ENCODE results near the gene MTMR2.
A peak's percentile ranks its signal among the peaks of the same experiment; 100 is the strongest.

Gene MTMR2

GRCh38 chr11:95913830-95914615 is 9.9 kb downstream of the MTMR2 start:
- ATAC-seq (replicated peaks) (no peak), DNase-seq (no peak)
- Mint-ChIP-seq H3K9me3 (no peaks in the 10 kb centered on the region), H3K36me3 (ENCODE audit: insufficient read depth) (no peaks in the 10 kb centered on the region), H3K27ac (peak overlapping the region in 1 of 2 donors; percentile 75), H3K27me3 (no peaks in the 10 kb centered on the region), H3K4me1 (ENCODE audit: low read depth in 2 of 2) (peaks cover 18 to 23% of the 10 kb centered on the region in 2 donors), H3K4me3 (no peak overlapping the region)

DNA sequence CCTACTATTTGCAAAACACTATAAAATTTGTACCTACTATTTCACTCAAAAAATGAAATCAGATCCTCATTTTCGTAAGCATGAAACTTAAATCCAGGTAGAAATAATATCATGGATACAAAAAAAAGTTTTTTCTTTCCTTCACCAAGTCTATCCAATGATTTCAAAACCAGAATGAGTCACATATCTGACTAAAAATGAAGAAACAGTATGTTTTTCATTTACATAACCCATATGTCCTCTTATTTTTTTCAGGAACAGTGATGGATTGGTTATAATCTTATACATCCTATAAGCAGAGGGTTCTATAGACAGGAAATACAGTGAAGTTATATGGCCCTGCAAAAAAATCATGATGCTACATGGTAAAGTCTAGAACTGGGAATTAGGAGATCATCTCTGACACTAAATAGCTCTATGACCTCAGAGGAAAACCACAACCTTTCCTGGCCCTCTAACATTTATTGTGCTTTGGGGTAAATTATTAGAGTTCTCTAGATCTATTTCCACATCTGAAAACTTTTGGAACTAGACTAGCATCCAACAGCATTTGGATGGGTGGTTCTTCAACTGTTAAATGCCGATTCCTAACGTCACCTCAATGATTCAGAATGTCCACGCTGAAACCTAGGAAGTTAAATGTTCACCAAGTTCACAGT is 10.9 kb downstream of the MTMR2 start:
- no peaks in the 10 kb centered on the region for H3K36me3 Mint-ChIP-seq (ENCODE audit: insufficient read depth)
- no peaks in the 10 kb centered on the region for H3K9me3 Mint-ChIP-seq
- DNase-seq (no peak), ATAC-seq (replicated peaks) (no peak)
- no peak overlapping the region for H3K27ac Mint-ChIP-seq
- H3K4me3 Mint-ChIP-seq = no peak overlapping the region
- H3K4me1 Mint-ChIP-seq (ENCODE audit: low read depth in 2 of 2) = peaks cover 20 to 33% of the 10 kb centered on the region in 2 donors
- no peaks in the 10 kb centered on the region for H3K27me3 Mint-ChIP-seq

DNA sequence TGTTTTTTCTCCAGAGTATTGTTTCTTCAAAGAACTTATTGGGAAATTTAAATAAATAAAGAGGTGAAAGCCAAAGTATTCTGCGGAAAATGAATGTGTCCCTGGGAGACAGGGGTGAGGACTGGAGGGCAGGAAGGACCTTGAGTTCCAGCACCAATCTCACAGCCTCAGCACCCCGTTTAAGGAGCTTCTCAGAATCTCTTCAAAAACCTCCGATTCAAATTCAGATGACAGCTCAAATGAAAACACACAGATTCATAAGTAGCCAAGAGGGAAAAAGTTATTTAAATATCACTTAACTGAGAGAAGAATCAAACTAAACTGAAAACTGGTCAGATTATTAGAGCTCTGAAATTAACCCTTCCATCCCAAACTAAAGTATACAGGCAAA is 12.5 kb downstream of the MTMR2 start:
- DNase-seq = no peak
- no peaks in the 10 kb centered on the region for H3K27me3 Mint-ChIP-seq

GRCh38 chr11:95910638-95911368 is 13.1 kb downstream of the MTMR2 start:
- Mint-ChIP-seq H3K4me3 (no peak overlapping the region), H3K4me1 (ENCODE audit: low read depth in 2 of 2) (peaks cover 25 to 42% of the 10 kb centered on the region in 2 donors), H3K9me3 (no peaks in the 10 kb centered on the region), H3K27me3 (no peaks in the 10 kb centered on the region), H3K36me3 (ENCODE audit: insufficient read depth) (no peaks in the 10 kb centered on the region), H3K27ac (no peak overlapping the region)
- no peak for ATAC-seq (replicated peaks)
- DNase-seq = no peak

More for the DNA sequence above, 12.5 kb downstream of the MTMR2 start:
- no peak for ATAC-seq (replicated peaks)
- H3K4me1 Mint-ChIP-seq (ENCODE audit: low read depth in 2 of 2) = peaks cover 27 to 40% of the 10 kb centered on the region in 2 donors
- no peaks in the 10 kb centered on the region for H3K9me3 Mint-ChIP-seq
- no peak overlapping the region for H3K27ac Mint-ChIP-seq
- no peaks in the 10 kb centered on the region for H3K36me3 Mint-ChIP-seq (ENCODE audit: insufficient read depth)
- no peak overlapping the region for H3K4me3 Mint-ChIP-seq

DNA sequence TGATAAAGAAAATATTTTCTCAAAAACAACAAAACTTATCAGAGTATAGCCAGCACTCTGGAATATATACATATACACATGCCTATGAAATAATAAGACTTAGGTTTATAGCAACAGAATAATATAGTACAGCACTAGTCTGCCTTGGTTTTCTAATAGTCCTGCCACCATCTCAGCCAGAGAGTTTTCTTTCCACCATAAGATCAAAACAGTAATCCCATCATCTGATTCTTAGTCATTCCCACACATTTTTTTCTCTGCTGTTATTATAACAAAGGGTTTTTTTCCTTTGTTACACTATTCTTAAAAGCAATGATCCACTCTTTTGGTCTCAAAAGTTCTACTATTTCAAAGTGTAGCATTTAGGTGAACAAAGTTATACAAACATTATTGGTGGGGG is 15.1 kb downstream of the MTMR2 start:
- Mint-ChIP-seq H3K27ac (no peak overlapping the region), H3K4me3 (no peak overlapping the region), H3K27me3 (no peaks in the 10 kb centered on the region)

GRCh38 chr11:95907476-95907875 is 16.4 kb downstream of the MTMR2 start:
- ATAC-seq (replicated peaks) = no peak
- DNase-seq = no peak
- Mint-ChIP-seq H3K36me3 (ENCODE audit: insufficient read depth) (no peaks in the 10 kb centered on the region), H3K27me3 (no peaks in the 10 kb centered on the region), H3K4me3 (no peak overlapping the region), H3K9me3 (no peaks in the 10 kb centered on the region), H3K4me1 (ENCODE audit: low read depth in 2 of 2) (peaks cover 14 to 28% of the 10 kb centered on the region in 2 donors), H3K27ac (no peak overlapping the region)

More for the DNA sequence above, 15.1 kb downstream of the MTMR2 start:
- Mint-ChIP-seq H3K4me1 (ENCODE audit: low read depth in 2 of 2) (peaks cover 20 to 35% of the 10 kb centered on the region in 2 donors), H3K36me3 (ENCODE audit: insufficient read depth) (no peaks in the 10 kb centered on the region), H3K9me3 (no peaks in the 10 kb centered on the region)
- DNase-seq (no peak), ATAC-seq (replicated peaks) (no peak)

- Mint-ChIP-seq H3K27ac (no peak overlapping the region), H3K9me3 (no peaks in the 10 kb centered on the region), H3K4me3 (no peak overlapping the region), H3K4me1 (ENCODE audit: low read depth in 2 of 2) (peaks cover 9 to 24% of the 10 kb centered on the region in 2 donors), H3K36me3 (ENCODE audit: insufficient read depth) (no peaks in the 10 kb centered on the region), H3K27me3 (no peaks in the 10 kb centered on the region)
- no peak for ATAC-seq (replicated peaks)
- DNase-seq = no peak
These were observed 19.8 kb downstream of the MTMR2 start for GRCh38 chr11:95904009-95904650.

- Mint-ChIP-seq H3K9me3 (no peaks in the 10 kb centered on the region), H3K36me3 (ENCODE audit: insufficient read depth) (no peaks in the 10 kb centered on the region), H3K4me3 (no peak overlapping the region)
These were observed 25.1 kb downstream of the MTMR2 start for GRCh38 chr11:95898782-95899181.

GRCh38 chr11:95897731-95898130 is 26.2 kb downstream of the MTMR2 start:
- no peak overlapping the region for H3K4me3 Mint-ChIP-seq
- H3K9me3 Mint-ChIP-seq = no peaks in the 10 kb centered on the region

More at GRCh38 chr11:95898782-95899181, 25.1 kb downstream of the MTMR2 start:
- no peaks in the 10 kb centered on the region for H3K27me3 Mint-ChIP-seq
- peaks cover 2 to 9% of the 10 kb centered on the region in 2 donors for H3K4me1 Mint-ChIP-seq (ENCODE audit: low read depth in 2 of 2)
- DNase-seq (no peak), ATAC-seq (replicated peaks) (no peak)
- H3K27ac Mint-ChIP-seq = no peak overlapping the region

DNA sequence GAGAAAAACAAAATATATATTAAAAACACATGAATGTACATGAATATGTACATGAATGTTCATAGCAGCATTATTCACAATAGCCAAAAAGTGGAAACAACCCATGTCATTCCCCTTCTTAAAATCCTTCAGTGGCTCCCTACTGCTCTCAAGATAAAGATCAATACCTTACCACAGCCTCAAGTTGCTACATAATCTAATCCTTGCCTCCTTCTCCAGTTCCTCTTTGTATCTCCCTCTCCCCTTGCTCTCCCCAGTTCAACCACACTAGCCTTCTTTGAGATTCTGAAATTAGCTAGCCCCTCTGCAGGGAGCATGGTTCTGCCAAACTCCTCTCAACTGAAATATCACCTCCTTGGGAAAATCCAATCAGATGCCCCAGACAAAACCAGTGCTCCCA is 28.1 kb downstream of the MTMR2 start:
- H3K36me3 Mint-ChIP-seq (ENCODE audit: insufficient read depth) = no peaks in the 10 kb centered on the region
- no peaks in the 10 kb centered on the region for H3K27me3 Mint-ChIP-seq
- no peak overlapping the region for H3K4me3 Mint-ChIP-seq
- H3K9me3 Mint-ChIP-seq = no peaks in the 10 kb centered on the region
- H3K27ac Mint-ChIP-seq = peak overlapping the region in 1 of 2 donors; percentile 13
- H3K4me1 Mint-ChIP-seq (ENCODE audit: low read depth in 2 of 2) = peaks cover 2 to 9% of the 10 kb centered on the region in 2 donors
- ATAC-seq (replicated peaks) (no peak), DNase-seq (no peak)

More at GRCh38 chr11:95897731-95898130, 26.2 kb downstream of the MTMR2 start:
- Mint-ChIP-seq H3K27ac (no peak overlapping the region), H3K36me3 (ENCODE audit: insufficient read depth) (no peaks in the 10 kb centered on the region), H3K27me3 (no peaks in the 10 kb centered on the region), H3K4me1 (ENCODE audit: low read depth in 2 of 2) (peaks cover 2 to 9% of the 10 kb centered on the region in 2 donors)
- DNase-seq (no peak), ATAC-seq (replicated peaks) (no peak)

DNA sequence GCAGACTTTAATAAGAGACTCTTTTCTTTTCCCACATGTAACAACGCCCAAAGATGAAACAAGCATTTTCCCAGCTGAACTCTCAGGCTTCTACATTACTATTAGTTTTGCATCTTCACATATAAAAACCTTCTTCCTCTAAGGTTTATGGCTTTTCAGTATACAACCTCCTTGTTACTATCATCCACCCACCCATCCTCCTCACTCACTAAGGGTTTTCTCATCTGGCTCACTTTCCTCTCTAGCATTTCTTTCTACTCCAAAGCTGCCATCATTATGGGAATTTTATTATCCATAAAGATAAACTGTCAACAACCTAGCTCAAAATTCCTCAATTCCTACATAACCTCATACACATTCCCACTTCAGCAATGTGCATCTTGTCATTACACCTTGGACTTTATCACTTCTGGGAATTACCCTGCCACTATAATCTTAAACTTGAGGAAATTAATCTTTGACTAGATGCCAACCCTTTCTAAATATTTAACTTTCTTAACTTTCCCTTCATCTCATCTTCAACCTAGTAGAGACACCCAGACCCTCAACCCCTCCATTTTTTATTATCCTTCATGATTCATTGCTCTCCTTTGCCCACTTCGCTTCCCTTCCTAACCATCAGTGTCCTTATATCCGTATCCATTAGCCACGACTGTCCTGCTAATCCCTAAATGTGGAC is 30.9 kb downstream of the MTMR2 start:
- Mint-ChIP-seq H3K9me3 (no peaks in the 10 kb centered on the region), H3K4me3 (no peak overlapping the region), H3K27ac (no peak overlapping the region), H3K36me3 (ENCODE audit: insufficient read depth) (no peaks in the 10 kb centered on the region), H3K4me1 (ENCODE audit: low read depth in 2 of 2) (peaks cover 2 to 9% of the 10 kb centered on the region in 2 donors), H3K27me3 (no peaks in the 10 kb centered on the region)
- ATAC-seq (replicated peaks) (no peak), DNase-seq (no peak)

DNA sequence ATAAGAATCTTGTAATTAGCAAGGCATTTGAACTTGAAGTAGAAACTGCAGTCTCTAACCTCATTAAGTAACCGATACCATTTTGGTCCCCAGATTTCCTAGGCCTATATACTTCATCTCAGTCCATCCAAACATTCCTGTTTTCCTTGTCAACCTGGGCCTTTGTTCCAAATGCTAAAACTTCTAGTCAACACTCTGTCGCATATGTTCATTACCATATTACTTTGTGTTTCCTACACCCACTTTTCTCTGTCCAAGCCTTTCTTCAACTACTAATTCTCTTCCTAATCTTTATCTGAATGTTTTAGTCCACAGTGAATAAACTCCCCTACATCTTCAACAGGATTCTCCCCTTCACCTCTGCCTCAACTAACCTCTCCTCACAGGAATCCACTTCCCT is 31.4 kb downstream of the MTMR2 start:
- Mint-ChIP-seq H3K4me1 (ENCODE audit: low read depth in 2 of 2) (peaks cover 2 to 9% of the 10 kb centered on the region in 2 donors), H3K9me3 (no peaks in the 10 kb centered on the region), H3K4me3 (no peak overlapping the region), H3K36me3 (ENCODE audit: insufficient read depth) (no peaks in the 10 kb centered on the region), H3K27ac (no peak overlapping the region), H3K27me3 (no peaks in the 10 kb centered on the region)
- DNase-seq (no peak), ATAC-seq (replicated peaks) (no peak)
